Gastrocnemius medialis (tissue), 4 donors: ENCODE measurements around the gene ILKAP.

Source experiments
- CTCF ChIP-seq, 5 experiments: fragments of 450-650 bp in 3 of 5; fragments of 200-600 bp in 2 of 5; sonication (generic) in 2 of 5; IDR thresholded peaks in 4 of 5; conservative IDR thresholded peaks in 1 of 5; 1 replicate in 4 of 5; 2 replicates in 1 of 5; pipeline ENCODE4 v1.5.1; 2016 to 2019; ENCODE audit warnings: antibody characterized with exemption in 5 of 5, mild to moderate bottlenecking in 3 of 5, moderate library complexity in 3 of 5
- POLR2A ChIP-seq, 2 donors: fragments of 450-650 bp; IDR thresholded peaks; one replicate each; pipeline ENCODE4 v1.6.1; 2017; ENCODE audit warnings: antibody characterized with exemption in 2 of 2, mild to moderate bottlenecking in 2 of 2, moderate library complexity in 2 of 2

- TF ChIP-seq CTCF (IDR thresholded peaks at IDR 0.05 in 4 of 5, conservative IDR thresholded peaks at IDR 0.05 in 1 of 5) = no peak
- no peak for TF ChIP-seq POLR2A (IDR thresholded peaks at IDR 0.05)
Observed at GRCh38 chr2:238161291-238162051, 42.0 kb downstream of the ILKAP start.
